GM19193 (cell line): ENCODE measurements around the gene B3GNT3.
A peak's percentile ranks its signal among the peaks of the same experiment; 100 is the strongest.

ENCODE experiments used
- POLR2A ChIP-seq: IDR thresholded peaks from 4 replicates; pipeline ENCODE4 v1.6.1; 2011; ENCODE audit not compliant: insufficient read depth, insufficient read length; ENCODE audit errors: extremely low read depth

Gene B3GNT3

DNA sequence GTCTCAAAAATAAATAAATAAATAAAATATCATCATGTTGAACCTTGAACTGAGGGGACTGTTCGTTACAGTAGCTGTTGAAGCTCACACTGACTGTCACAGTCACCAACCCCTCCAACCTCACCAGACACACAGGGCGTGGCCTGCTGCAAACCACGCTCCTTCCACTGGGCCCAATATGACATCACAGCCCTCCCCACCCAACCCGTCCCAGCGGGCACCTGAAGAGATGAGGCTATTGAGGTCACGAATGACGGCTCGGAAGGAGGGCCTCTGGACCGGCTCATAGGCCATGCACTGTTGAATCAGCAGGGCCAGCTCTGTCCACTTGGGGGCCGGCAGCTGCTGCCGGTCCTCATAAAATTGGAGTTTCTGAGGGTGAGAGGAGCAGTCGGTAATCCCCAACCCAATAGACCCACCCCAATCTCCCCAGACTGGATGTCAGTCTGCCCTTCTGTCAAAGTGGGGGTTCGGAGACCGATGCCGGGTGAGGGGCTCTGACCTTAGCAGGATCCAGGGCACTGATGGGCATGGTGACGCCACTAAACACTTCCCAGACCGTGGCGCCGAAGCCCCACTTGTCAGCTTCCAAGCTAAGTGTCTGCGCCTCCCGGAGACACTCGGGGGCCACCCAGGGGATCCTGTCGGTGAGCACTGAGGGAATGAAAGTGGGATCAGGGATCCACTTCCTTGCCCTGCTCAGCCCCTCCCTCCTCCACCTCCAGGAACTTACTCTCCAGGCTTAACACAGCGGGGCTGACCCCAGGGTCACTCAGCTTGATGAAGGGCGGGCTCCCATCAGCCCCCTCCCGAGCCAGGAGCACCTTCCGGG is 39.6 kb downstream of the B3GNT3 start:
- no peak for TF ChIP-seq POLR2A

DNA sequence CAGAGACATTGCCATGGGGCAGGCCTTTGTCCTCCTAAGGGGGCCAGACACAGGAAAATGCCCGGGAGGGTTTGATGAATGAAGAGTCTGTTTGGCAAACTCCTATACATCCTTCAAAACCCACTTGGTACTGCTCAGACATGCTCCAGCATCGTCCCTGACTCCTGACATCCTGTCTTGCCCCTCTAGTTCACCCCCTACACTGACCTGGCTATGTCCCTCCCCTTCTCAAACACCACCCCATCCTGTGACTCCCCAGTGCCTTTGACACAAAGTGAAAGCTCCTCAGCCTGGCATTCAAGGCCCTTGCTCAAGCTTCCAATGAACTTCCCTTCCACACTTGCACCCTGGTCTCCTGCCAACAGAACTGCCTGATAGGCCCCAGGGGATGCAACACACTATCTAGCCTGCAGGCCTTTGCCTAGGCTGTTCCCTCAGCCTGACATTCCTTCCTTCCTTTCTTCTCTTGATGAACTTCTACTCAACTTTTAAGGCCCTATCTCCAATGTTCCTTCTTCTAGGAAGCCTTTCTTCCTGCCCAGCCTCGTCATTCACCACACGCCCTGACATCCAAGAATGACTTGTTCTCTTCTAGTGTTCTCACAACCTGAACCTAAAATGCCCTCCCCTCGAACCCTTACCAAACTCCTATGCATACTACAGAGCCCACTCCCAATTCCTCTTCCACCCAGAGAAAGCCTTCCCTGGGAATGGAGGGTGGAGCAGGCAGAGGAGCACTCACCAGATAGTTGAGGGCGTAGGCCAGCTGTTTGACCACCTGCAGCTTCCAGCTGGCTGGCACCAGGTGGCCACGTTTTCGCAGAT is 40.5 kb downstream of the B3GNT3 start:
- TF ChIP-seq POLR2A, result no peak

DNA sequence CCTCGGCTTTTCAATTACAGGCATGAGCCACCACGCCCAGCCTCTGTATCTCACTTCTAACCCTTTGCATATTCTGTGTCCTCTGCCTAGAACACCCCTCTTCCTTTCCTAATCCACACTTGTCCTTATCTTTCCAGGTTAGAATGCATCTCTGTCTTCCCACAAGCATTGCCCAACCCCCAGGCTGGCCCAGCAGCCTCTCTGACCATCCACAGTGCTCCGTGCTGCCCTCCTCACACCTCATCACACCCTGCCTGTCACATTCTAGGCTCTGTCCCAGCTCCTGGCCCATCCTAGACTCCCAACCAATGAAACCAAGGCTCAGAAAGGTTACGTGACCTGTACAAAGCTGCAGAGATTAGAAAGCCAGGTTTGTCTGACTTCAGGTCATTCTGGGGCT is 41.6 kb downstream of the B3GNT3 start:
- no peak for TF ChIP-seq POLR2A

DNA sequence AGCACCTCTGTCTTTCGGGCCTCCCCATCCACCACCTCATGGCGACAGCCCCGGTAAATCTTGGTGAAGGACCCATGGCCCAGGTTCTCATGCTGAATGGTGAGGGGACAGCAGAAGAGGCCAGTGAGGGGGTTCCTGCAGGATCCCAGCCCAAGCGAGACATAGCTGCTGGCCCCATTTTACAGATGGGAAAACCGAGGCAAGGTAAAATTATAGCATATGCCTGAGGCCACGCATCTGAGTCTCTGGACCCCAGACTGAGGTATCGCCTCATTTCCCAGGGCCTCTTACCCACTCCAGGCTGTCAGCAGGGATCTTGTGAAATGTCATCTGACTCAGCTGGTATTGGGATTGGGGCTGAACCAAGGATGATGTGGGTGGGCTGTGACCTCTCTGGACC is 43.0 kb downstream of the B3GNT3 start:
- TF ChIP-seq POLR2A, result no peak

DNA sequence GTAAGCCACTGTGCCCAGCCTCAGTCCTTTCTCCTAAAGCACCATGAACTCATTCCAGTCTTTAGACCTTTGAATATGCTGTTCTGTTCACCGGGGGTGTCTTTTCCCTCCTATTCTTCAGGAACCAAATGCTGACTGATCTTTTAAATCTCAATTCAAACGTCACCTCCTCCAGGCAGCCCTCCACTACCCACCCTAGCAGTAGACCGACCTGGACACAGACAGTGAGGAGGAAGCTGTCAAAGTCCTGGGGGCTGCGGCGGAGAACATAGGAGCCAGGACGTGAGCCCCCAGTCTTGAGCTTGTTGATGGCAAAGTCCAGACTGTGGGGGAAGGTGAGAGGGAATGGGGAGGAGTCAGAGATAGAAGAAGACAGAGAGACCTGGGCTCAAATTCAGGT is 45.1 kb downstream of the B3GNT3 start:
- TF ChIP-seq POLR2A, result no peak

DNA sequence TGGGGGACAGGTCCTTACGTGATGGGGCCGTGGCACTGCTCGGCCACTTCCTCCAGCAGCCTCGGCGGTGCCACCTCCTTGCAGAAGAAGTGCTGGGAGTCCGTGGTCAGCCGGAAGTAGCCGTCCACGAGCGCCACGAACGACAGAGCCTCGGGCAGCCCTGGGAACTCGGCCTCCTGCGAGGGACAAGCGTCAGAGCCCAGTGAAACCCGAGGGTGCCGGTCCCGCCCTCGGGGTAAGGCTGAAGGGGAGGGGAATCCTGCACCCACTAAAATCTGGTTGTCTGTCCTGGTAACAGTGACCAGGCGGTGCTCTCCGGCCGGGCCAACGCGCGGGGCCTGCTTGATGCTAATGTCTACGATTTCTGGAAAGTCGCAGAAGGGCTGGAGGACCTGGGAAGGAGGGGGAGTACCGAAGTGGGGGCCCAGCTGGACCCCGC is 46.5 kb downstream of the B3GNT3 start:
- TF ChIP-seq POLR2A, result no peak

DNA sequence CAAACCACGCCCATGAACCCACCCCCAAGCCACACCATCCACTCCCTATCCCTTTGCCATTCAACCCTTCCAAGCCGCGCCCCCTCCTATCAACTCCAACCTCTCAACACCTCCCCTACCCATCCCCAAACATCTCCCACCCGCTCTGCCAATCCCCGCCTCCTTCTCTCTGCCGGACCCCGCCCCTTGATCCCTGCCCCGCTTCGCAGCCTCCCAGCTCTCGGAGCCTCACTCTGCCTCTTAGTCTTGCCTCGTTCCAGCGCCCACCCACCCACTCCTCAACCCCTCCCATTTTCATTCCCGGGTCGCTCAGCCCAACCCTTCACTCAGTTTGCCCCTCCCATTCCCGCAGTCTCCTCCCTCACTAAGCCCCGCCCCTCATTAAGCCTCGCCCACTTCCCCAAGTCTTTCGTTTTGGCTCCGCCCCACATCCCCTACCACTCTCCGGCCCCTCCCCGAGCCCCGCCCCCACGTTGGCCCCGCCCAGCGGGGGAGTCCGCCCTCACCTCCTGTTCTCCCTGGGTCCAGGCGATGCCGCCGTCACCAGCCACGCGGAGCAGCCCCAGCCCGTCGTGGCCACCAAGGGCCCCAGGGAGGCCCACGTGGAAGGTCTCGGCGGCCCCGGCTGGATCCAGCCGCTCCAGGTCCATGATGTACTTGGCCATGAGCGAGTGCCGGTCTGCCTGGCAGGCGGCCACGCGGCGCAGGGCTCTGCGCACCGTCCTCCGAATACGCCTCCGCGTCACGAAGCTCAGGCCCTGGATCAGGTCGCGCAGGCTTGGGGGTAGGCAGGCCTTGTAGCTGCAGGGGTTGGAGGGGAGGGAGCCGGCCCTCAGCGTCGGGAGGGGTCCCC is 47.1 kb downstream of the B3GNT3 start:
- no peak for TF ChIP-seq POLR2A

DNA sequence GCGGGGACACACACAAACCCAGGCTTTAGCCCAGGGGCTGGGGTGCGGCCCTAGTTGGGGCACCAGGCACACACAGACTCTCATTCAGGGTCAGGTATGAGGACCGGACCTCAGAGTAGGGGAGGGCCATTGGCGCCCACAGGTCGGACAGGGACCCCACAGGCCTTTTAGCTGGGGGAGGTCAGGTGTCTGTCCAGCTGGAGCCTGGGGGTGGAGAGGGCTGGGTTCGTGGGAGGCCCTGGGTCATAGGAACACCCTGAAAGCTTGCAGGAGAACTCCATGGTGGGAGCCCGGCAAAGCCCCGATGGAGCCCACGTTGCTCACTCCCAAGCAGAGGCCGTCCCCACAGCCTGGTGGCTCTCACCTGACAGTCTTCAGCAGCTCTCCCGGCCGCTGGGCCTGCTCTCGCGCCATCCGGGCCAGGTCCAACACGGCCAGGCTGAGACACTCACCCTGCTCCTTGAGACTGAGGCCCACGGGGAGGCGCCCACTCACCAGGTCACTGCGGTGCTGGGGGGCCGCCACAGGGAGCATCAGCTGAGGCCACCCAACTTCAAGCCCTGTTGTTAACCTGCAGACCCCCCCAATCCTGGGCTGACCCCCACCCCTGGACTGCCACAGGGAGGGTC is 47.8 kb downstream of the B3GNT3 start:
- no peak for TF ChIP-seq POLR2A

DNA sequence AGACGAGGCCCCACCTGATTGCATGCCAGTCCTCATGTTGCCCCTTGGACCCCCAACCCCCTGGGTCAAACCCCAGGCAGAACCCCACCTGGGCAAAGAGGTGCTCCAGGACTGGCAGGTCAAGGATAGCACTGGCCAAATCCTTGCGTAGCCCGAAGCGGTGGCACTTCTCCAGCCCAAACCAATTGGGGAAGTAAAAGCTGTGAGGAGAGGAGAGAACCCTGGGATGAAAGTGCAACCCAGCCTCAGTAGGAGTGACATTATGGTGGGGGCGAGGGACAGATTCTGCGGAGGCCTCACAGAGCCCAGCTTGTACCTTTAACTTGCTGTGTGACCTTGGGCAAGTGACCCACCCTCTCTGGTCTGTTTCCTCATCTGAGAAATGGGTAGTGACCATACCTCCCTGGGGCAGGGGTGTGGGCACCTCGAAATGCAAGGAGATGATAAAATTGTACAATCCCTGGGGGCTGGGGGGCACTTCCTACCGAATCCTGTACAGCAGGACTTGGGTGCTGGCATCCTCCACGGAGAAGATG is 48.4 kb downstream of the B3GNT3 start:
- TF ChIP-seq POLR2A, result no peak

DNA sequence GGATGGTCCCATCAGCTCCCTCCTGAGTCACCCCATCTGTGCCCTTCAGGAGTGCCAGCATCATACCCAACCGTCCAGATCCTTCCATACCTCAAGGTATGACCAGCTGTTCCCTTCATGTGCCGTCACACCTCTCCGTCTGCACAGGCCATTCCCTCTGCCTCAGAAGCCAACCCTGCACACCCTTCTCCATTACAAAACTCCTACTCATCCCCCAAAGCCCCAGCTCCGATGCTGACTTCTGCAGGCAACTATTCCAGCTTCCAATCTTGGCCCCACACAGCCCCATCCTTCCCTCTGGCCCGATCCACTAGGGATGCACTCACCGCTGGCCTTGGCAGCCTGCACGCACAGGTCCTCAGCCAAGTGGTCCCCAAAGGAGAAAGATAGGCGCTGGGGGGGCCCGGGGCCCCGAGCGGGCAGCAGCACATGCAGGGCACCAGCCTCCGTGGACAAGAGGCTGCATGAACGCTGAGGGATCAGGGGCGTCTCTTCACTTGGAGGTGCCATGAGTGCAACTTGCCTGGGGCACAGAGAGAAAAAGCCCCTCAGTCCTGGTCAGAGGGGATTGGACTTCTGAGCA is 49.1 kb downstream of the B3GNT3 start:
- TF ChIP-seq POLR2A, result no peak

DNA sequence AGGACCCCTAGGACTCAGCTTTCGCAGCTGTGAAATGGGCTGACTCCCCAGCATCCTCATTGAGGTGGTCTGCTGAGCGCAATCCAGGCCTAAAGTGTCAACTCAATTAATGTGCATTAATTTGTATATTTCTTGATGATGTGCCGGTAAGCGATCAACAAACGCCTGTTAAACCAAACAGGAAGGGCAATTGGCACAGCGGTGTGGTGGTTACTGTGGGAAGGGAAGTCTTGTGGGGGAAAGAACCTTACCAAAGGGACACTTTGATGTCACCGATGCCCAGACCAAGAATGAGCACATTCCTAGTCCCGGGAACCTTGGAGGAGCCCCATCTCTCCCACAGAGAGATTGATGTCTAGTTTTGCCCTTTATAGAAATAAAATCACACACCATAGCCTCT is 51.2 kb downstream of the B3GNT3 start:
- no peak for TF ChIP-seq POLR2A

DNA sequence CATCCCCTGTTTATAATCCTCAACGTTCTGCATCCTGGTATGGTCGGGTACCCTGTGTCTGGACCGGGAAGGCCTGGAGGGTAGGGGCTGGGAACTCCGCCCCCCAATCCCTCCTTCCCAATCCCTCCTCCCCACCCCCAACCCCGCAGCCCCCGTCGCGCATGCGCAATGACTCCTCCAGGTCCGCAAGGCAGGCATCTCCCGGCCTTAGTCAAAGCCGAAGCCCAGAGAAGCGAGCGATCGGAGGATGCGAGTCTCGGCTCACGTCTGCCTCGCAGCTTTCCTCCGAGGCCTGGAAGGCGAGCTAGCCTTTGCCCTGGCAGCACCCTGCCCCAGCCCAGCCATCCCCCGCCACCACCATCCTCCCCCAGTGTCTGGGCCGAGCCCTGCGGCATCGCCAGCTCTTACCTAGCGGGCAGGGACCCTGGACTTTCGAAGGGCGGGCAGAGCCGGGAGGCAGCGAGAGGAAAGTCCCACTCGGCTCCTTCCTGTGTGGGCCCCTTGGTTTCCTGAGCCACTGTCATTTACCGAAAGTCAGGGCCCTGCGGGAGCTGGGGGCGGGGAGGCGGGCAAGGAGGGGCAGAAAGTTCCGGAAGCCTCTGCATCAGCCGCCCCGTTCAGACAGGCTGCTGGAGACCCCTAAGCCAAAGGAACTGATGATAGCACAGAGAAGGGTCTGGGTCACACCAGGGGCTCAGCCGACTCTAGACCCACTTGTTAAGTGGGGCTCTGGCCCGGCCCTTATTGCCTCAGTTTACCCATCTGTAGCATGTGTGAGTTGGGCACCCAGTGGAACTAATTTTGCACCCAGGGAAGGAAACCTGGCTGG is 52.8 kb downstream of the B3GNT3 start, which contains the start of gene JAK3:
JAK3 (minus strand) TSS at position 445 of the 829 bp plus-strand sequence. CDS start 3,565 bp downstream, outside the sequence.
- TF ChIP-seq POLR2A, result peak; percentile 86
